ENCODE results near the gene CILP2. TPM values are rescaled to one million over a fixed set of nuclear protein-coding genes. Genes with fewer than 3 reads are reported as not detected.

Gene CILP2
- total RNA-seq, 3 donors from 2014 or later = 0.09 TPM; not detected in 2

- no peak overlapping the region for H3K4me3 ChIP-seq
- no peaks in the 10 kb centered on the region for H3K4me1 ChIP-seq (ENCODE audit: low read depth)
- ATAC-seq (no peak), DNase-seq (no peak)
- no peaks in the 10 kb centered on the region for H3K9me3 ChIP-seq
- TF ChIP-seq, protein P1, sequence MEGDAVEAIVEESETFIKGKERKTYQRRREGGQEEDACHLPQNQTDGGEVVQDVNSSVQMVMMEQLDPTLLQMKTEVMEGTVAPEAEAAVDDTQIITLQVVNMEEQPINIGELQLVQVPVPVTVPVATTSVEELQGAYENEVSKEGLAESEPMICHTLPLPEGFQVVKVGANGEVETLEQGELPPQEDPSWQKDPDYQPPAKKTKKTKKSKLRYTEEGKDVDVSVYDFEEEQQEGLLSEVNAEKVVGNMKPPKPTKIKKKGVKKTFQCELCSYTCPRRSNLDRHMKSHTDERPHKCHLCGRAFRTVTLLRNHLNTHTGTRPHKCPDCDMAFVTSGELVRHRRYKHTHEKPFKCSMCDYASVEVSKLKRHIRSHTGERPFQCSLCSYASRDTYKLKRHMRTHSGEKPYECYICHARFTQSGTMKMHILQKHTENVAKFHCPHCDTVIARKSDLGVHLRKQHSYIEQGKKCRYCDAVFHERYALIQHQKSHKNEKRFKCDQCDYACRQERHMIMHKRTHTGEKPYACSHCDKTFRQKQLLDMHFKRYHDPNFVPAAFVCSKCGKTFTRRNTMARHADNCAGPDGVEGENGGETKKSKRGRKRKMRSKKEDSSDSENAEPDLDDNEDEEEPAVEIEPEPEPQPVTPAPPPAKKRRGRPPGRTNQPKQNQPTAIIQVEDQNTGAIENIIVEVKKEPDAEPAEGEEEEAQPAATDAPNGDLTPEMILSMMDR (IDR thresholded peaks at IDR 0.05) = no peak
- intact Hi-C loops (cut with DNase I, micrococcal nuclease) = no loop called here
- no peaks in the 10 kb centered on the region for H3K36me3 ChIP-seq (ENCODE audit: low read depth)
Measured at GRCh38 chr19:19525611-19526380, 12.3 kb upstream of the CILP2 start.

- no peaks in the 10 kb centered on the region for H3K9me3 ChIP-seq
- H3K4me3 ChIP-seq = no peak overlapping the region
- DNase-seq = no peak
- ATAC-seq = no peak
- TF ChIP-seq, protein P1 (IDR thresholded peaks at IDR 0.05) = no peak
- H3K36me3 ChIP-seq (ENCODE audit: low read depth) = no peaks in the 10 kb centered on the region
- intact Hi-C loops (cut with DNase I, micrococcal nuclease) = no loop called here
- no peaks in the 10 kb centered on the region for H3K4me1 ChIP-seq (ENCODE audit: low read depth)
Measured at GRCh38 chr19:19526581-19527370, 11.3 kb upstream of the CILP2 start.

GRCh38 chr19:19527371-19527656 lies 10.8 kb upstream of the CILP2 start:
- ATAC-seq (no peak), DNase-seq (no peak)
- intact Hi-C loops (cut with DNase I, micrococcal nuclease) = no loop called here
- H3K4me1 ChIP-seq (ENCODE audit: low read depth) = peaks cover 3% of the 10 kb centered on the region
- H3K36me3 ChIP-seq (ENCODE audit: low read depth) = no peaks in the 10 kb centered on the region
- no peak overlapping the region for H3K4me3 ChIP-seq
- TF ChIP-seq, protein P1 (IDR thresholded peaks at IDR 0.05) = no peak
- H3K9me3 ChIP-seq = no peaks in the 10 kb centered on the region

DNA sequence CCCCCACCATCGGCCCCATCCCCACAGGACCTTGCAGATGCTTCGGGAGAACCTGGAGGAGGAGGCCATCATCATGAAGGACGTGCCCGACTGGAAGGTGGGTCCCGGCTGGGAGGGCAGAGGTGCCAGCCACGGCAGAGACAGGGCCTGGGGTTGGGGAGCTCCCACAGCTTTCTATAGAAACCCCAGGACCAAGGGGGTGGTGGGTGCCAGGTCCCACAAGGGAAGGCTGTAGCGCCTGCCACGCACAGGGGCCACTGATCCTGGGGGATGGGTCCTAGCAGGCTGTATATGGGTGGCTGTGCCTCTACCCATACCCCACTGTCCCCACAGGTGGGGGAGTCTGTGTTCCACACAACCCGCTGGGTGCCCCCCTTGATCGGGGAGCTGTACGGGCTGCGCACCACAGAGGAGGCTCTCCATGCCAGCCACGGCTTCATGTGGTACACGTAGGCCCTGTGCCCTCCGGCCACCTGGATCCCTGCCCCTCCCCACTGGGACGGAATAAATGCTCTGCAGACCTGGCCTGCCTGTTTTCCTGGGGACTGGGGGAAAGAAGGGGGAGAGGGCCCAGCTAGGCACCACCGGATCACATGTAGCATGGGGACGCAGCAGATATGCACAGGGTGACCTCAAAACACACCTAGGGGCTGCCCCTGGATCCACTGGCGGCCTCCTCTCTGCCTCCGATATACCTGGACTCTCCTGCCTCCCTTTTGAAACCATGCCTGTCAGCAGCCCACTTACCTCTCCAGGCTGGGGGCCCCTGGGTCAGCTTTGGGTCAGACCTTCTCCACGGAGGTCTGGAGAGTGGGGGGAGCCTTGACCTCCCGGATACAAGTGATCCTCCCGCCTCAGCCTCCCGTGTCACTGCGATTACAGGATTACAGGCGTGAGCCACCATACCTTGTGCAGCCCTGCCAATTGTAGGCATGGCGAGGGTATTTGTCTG lies 10.1 kb upstream of the CILP2 start:
- DNase-seq = no peak
- intact Hi-C loops (cut with DNase I, micrococcal nuclease) = no loop called here
- ATAC-seq = no peak
- no peaks in the 10 kb centered on the region for H3K36me3 ChIP-seq (ENCODE audit: low read depth)
- no peaks in the 10 kb centered on the region for H3K9me3 ChIP-seq
- H3K4me1 ChIP-seq (ENCODE audit: low read depth) = peaks cover 6% of the 10 kb centered on the region
- TF ChIP-seq, protein P1 (IDR thresholded peaks at IDR 0.05) = no peak
- H3K4me3 ChIP-seq = no peak overlapping the region

DNA sequence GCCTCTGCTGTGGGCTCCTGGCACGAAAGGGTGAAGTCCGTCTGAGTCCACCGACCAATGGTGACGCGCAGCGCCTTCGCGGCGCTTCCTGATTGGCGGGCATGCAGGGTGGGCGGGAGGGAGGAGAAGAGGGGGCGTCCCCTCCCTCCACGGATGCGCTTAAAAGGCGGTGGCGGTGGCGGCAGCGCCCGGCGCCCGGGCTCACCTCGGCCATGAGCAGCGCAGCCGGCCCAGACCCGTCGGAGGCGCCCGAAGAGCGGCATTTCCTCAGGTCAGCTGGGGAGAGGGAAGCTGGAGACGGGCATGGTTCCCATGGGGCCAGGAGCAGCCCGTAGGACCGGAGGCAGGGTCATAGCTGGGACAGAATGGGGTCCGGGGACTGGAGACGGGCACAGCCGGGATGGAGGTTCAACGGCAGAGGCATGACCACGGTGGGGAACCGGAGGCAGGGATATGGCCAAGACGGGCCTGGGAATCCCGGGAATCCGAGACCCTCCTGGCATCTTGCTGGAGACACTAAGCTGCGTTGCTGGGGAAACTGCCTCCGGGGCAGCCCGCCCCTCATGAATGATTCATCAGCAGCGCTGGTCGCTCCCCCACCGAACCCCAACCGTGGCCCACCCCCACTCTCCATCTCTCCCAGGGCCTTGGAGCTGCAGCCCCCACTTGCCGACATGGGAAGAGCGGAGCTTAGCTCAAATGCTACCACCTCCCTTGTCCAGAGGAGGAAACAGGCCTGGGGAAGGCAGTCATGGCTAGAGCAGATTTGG lies 9.2 kb upstream of the CILP2 start, which contains the start of gene YJEFN3:
YJEFN3 (plus strand) TSS at position 191 of the 770 bp plus-strand sequence; CDS start at position 213, 22 bp downstream.
- H3K9me3 ChIP-seq = no peaks in the 10 kb centered on the region
- no peak within 1 kb of the TSS for H3K4me3 ChIP-seq
- intact Hi-C loops (cut with DNase I, micrococcal nuclease) = no loop called here
- H3K36me3 ChIP-seq (ENCODE audit: low read depth) = no peaks in the 10 kb centered on the region
- H3K4me1 ChIP-seq (ENCODE audit: low read depth) = peaks cover 6% of the 10 kb centered on the region
- DNase-seq = no peak
- ATAC-seq = no peak
- TF ChIP-seq, protein P1 (IDR thresholded peaks at IDR 0.05) = no peak
